ENCODE results near the gene SNN. TPM values are rescaled to one million over a fixed set of nuclear protein-coding genes. Genes with fewer than 3 reads are reported as not detected.

Gene SNN
- total RNA-seq, 2 donors from 2014 or later, result 28.9 to 35.1 TPM

GRCh38 chr16:11697319-11697718 is 29.1 kb downstream of the SNN start:
- no peak for TF ChIP-seq CTCF (conservative IDR thresholded peaks at IDR 0.05)
- Histone ChIP-seq H3K27ac (ENCODE audit: low read depth, low read length) (no peak overlapping the region), H3K9ac (ENCODE audit: extremely low read depth, low read length, poor library complexity, severe bottlenecking) (no peak overlapping the region), H3K4me3 (ENCODE audit: low read length) (no peak overlapping the region), H3K27me3 (ENCODE audit: control insufficient read depth, insufficient read depth, low read length, poor library complexity, severe bottlenecking) (no peaks in the 10 kb centered on the region), H3K9me3 (ENCODE audit: control insufficient read depth, low read length) (no peaks in the 10 kb centered on the region), H3K4me1 (ENCODE audit: control insufficient read depth, insufficient read depth, low read length) (no peaks in the 10 kb centered on the region), H3K36me3 (ENCODE audit: control insufficient read depth, insufficient read depth, low read length) (peaks cover 63% of the 10 kb centered on the region)
- peaks cover 6% of the 10 kb centered on the region for H3K4me1 Mint-ChIP-seq
- DNase-seq, result no peak
- no peaks in the 10 kb centered on the region for H3K27me3 Mint-ChIP-seq (ENCODE audit: insufficient read depth)
- peaks cover 50% of the 10 kb centered on the region for H3K36me3 Mint-ChIP-seq (ENCODE audit: low read depth)
- no peaks in the 10 kb centered on the region for H3K9me3 Mint-ChIP-seq
- WGBS, 2 experiments (ENCODE audit: insufficient coverage in 1 of 2, insufficient read length in 1 of 2), result 92 to 93% methylated on average over 7 to 12 of the region's 12 CpGs
- no peak overlapping the region for H3K4me3 Mint-ChIP-seq
- no peak overlapping the region for H3K27ac Mint-ChIP-seq

- no peak overlapping the region for H3K27ac ChIP-seq (ENCODE audit: low read depth, low read length)
- H3K36me3 ChIP-seq (ENCODE audit: control insufficient read depth, insufficient read depth, low read length), result peaks cover 65% of the 10 kb centered on the region
- WGBS, 2 experiments (ENCODE audit: insufficient coverage in 1 of 2, insufficient read length in 1 of 2), result 85 to 90% methylated on average over 3 to 7 of the region's 7 CpGs
- Mint-ChIP-seq H3K4me3 (no peak overlapping the region), H3K4me1 (peaks cover 6% of the 10 kb centered on the region), H3K27ac (peak overlapping the region; percentile 23), H3K9me3 (no peaks in the 10 kb centered on the region), H3K27me3 (ENCODE audit: insufficient read depth) (no peaks in the 10 kb centered on the region), H3K36me3 (ENCODE audit: low read depth) (peaks cover 51% of the 10 kb centered on the region)
- H3K9me3 ChIP-seq (ENCODE audit: control insufficient read depth, low read length), result no peaks in the 10 kb centered on the region
- H3K9ac ChIP-seq (ENCODE audit: extremely low read depth, low read length, poor library complexity, severe bottlenecking), result no peak overlapping the region
- no peaks in the 10 kb centered on the region for H3K4me1 ChIP-seq (ENCODE audit: control insufficient read depth, insufficient read depth, low read length)
- no peak for DNase-seq
- H3K4me3 ChIP-seq (ENCODE audit: low read length), result no peak overlapping the region
- no peaks in the 10 kb centered on the region for H3K27me3 ChIP-seq (ENCODE audit: control insufficient read depth, insufficient read depth, low read length, poor library complexity, severe bottlenecking)
- TF ChIP-seq CTCF (conservative IDR thresholded peaks at IDR 0.05), result peak; percentile 17
Measured at GRCh38 chr16:11698271-11698689, 30.0 kb downstream of the SNN start.

- Histone ChIP-seq H3K27ac (ENCODE audit: low read depth, low read length) (no peak overlapping the region), H3K27me3 (ENCODE audit: control insufficient read depth, insufficient read depth, low read length, poor library complexity, severe bottlenecking) (no peaks in the 10 kb centered on the region), H3K4me1 (ENCODE audit: control insufficient read depth, insufficient read depth, low read length) (no peaks in the 10 kb centered on the region), H3K4me3 (ENCODE audit: low read length) (no peak overlapping the region), H3K9me3 (ENCODE audit: control insufficient read depth, low read length) (no peaks in the 10 kb centered on the region), H3K36me3 (ENCODE audit: control insufficient read depth, insufficient read depth, low read length) (peaks cover 73% of the 10 kb centered on the region), H3K9ac (ENCODE audit: extremely low read depth, low read length, poor library complexity, severe bottlenecking) (no peak overlapping the region)
- H3K4me1 Mint-ChIP-seq, result peaks cover 6% of the 10 kb centered on the region
- peak overlapping the region; percentile 1 for H3K27ac Mint-ChIP-seq
- peaks cover 57% of the 10 kb centered on the region for H3K36me3 Mint-ChIP-seq (ENCODE audit: low read depth)
- DNase-seq, result no peak
- H3K27me3 Mint-ChIP-seq (ENCODE audit: insufficient read depth), result no peaks in the 10 kb centered on the region
- no peak overlapping the region for H3K4me3 Mint-ChIP-seq
- H3K9me3 Mint-ChIP-seq, result no peaks in the 10 kb centered on the region
- TF ChIP-seq CTCF (conservative IDR thresholded peaks at IDR 0.05), result no peak
- WGBS, 2 experiments (ENCODE audit: insufficient coverage in 1 of 2, insufficient read length in 1 of 2), result 75 to 86% methylated on average over 6 to 10 of the region's 10 CpGs
Measured at GRCh38 chr16:11699234-11699894, 31.1 kb downstream of the SNN start.

All from endodermal cell (in vitro differentiated cells).